ENCODE results near the gene RHOXF2B. TPM values are rescaled to one million over a fixed set of nuclear protein-coding genes. Genes with fewer than 3 reads are reported as not detected.

RHOXF2B gene
- total and polyA plus RNA-seq, 2 experiments from 2014 or later = not detected

GRCh38 chrX:120115438-120115963, 38.0 kb upstream of the RHOXF2B start, which contains the start of gene RHOXF1:
RHOXF1 (minus strand) TSS chrX:120115913; CDS start chrX:120115862, 51 bp downstream.
- Histone ChIP-seq H3K9me2 (ENCODE audit: insufficient read depth) (no peaks in the 10 kb centered on the region), H3K4me1 (ENCODE audit: insufficient read depth) (no peaks in the 10 kb centered on the region), H2AFZ (no peak within 1 kb of the TSS), H3K4me2 (no peak within 1 kb of the TSS), H3K79me2 (replicated peaks; ENCODE audit: insufficient read depth) (no peaks in the 10 kb centered on the region), H3F3A (replicated peaks; ENCODE audit: low read depth) (no peaks in the 10 kb centered on the region), H3K4me3 (no peak within 1 kb of the TSS), H3K27ac (ENCODE audit: low read depth) (no peak within 1 kb of the TSS), H3K27me3 (ENCODE audit: insufficient read depth) (no peaks in the 10 kb centered on the region), H4K20me1 (replicated peaks; ENCODE audit: insufficient read depth) (no peaks in the 10 kb centered on the region), H3K36me3 (ENCODE audit: insufficient read depth) (no peaks in the 10 kb centered on the region)
- DNase-seq (ENCODE audit: low spot score) (no peak), ATAC-seq (no peak)
- TF ChIP-seq REST (IDR thresholded peaks at IDR 0.05; ENCODE audit: unreplicated experiment) (no peak), ZNF462 (CRISPR knock-in tag; IDR thresholded peaks at IDR 0.05) (no peak), ZNF331 (CRISPR knock-in tag; IDR thresholded peaks at IDR 0.05; ENCODE audit: low read depth) (no peak), POLR2AphosphoS5 (IDR thresholded peaks at IDR 0.05; ENCODE audit: low read depth) (no peak), ETS1 (IDR thresholded peaks at IDR 0.05) (no peak), NANOG (IDR thresholded peaks at IDR 0.05; ENCODE audit: borderline replicate concordance) (no peak)
- no peak within 1 kb of the TSS for H3K27ac Mint-ChIP-seq
- no peaks in the 10 kb centered on the region for H3K9me3 Mint-ChIP-seq
- H3K36me3 Mint-ChIP-seq (ENCODE audit: low read depth) = no peaks in the 10 kb centered on the region
- no peak within 1 kb of the TSS for H3K4me3 Mint-ChIP-seq
- peaks cover 3% of the 10 kb centered on the region for H3K27me3 Mint-ChIP-seq (ENCODE audit: insufficient read depth, low read depth, poor library complexity)
- 0 out of 3 replicates have a peak, but pooled peaks cover 2% of the 10 kb centered on the region for H3K4me1 Mint-ChIP-seq

Measured in GM23338 (cell line).